IPS DF 6.9 (cell line): ENCODE data around the gene ANTXR2.

Experiments used
- DNase-seq: peaks from one replicate; pipeline ENCODE4 v3.0.0-alpha.2; 2013; ENCODE audit warnings: low read depth, low spot score
- H3K27ac ChIP-seq: one replicate; pipeline ENCODE4 v1.5.1; 2013; ENCODE audit warnings: low read length, control low read depth
- H3K27me3 ChIP-seq: 2 replicates; pipeline ENCODE4 v1.6.1; 2013; ENCODE audit warnings: mild to moderate bottlenecking, low read length; ENCODE audit not compliant: control insufficient read depth, insufficient read depth
- H3K36me3 ChIP-seq: 2 replicates; pipeline ENCODE4 v1.6.1; 2013; ENCODE audit warnings: low read length; ENCODE audit not compliant: control insufficient read depth, insufficient read depth
- H3K4me1 ChIP-seq: 2 replicates; pipeline ENCODE4 v1.6.1; 2013; ENCODE audit warnings: low read length; ENCODE audit not compliant: control insufficient read depth, insufficient read depth
- H3K4me3 ChIP-seq: 2 replicates; pipeline ENCODE4 v1.5.1; 2013; ENCODE audit warnings: mild to moderate bottlenecking, low read length
- H3K9me3 ChIP-seq: 2 replicates; pipeline ENCODE4 v1.6.1; 2013; ENCODE audit warnings: low read length, inconsistent platforms; ENCODE audit not compliant: control insufficient read depth, insufficient read depth
- WGBS: extraction: QIAGEN DNeasy Blood & Tissue Kit; methylation state at CpG from one replicate; pipeline ENCODE4 v1.1.7; 2013; ENCODE audit warnings: mixed read lengths, missing lambda C conversion rate; ENCODE audit not compliant: insufficient read length, insufficient coverage; 5-methylcytosine and 5-hydroxymethylcytosine counted together

The ANTXR2 gene

DNA sequence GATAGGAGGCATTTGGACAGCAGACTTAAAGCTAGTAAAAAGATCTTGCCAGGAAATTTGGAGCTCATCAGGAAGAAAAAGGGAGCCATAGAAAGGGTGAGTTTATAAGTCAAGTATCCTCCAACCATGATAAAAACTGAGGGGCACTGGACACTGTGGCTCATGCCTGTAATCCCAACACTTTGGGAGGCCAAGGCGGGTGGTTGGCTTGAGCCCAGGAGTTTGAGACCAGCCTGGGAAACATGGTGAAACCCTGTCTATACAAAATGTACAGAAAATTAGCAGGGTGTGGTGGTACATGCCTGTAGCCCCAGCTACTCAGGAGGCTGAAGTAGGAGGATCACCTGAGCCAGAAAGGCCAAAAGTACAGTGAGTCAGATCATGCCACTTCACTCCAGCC lies 48.7 kb downstream of the ANTXR2 start:
- no peak overlapping the region for H3K4me3 ChIP-seq
- H3K9me3 ChIP-seq = no peaks in the 10 kb centered on the region
- no peak overlapping the region for H3K27ac ChIP-seq
- no peaks in the 10 kb centered on the region for H3K36me3 ChIP-seq
- no peaks in the 10 kb centered on the region for H3K27me3 ChIP-seq
- DNase-seq = no peak
- WGBS = no CpG with 5 or more reads among the region's 1 CpG
- H3K4me1 ChIP-seq = no peaks in the 10 kb centered on the region

DNA sequence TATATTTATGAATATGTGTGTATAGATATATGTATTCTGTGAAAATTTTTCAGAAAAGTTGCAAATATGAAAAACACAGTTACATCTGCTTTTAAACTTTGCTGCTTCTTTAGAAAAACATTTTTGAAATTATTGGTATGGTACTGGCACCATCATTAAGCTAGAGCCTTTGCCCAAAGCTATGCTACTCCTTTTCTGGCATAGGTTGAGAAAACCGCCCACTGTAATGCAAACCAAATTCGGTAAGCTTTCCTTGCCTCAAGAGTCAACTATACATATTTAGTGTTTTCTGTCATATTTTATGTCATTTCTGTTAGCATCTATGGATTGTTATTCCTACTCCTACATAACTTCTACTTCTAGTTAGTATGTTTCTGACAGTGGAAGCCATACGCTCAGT lies 50.7 kb downstream of the ANTXR2 start:
- no peaks in the 10 kb centered on the region for H3K27me3 ChIP-seq
- no peak overlapping the region for H3K4me3 ChIP-seq
- H3K27ac ChIP-seq = no peak overlapping the region
- WGBS = no CpG with 5 or more reads among the region's 3 CpGs
- no peaks in the 10 kb centered on the region for H3K9me3 ChIP-seq
- H3K4me1 ChIP-seq = no peaks in the 10 kb centered on the region
- no peak for DNase-seq
- no peaks in the 10 kb centered on the region for H3K36me3 ChIP-seq

DNA sequence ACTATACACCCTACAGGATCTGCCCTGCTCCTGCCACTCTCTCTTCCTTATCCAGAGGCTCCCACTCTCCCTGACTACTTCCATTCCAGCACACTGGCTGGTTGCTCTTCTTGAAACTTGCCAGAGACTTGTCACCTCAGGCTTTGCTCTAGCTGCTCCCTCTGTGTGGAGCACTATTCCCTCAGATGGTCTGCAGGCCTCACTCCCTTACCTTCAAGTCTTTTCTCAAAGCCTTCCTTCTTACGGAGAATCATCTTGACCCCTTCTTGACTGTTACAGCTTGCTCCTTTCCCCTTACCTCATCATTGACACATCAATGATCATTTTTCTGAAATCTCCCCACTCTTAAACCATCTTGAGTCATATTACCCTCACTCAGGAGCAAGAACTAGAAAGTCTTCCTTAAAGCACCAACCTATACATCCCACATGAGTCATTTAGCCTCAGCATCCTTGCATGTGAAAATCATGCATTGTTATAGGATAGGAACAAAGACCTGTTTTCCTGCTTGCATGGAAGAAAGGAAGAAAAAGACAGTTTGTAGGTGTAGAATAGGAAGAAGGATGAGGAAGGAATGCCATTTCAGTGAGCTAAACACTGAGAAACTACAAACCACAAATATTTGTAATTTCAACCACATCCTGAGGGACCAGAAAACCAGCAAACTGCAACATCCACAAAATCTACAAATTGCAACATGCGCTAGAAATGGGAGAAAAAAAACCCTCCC lies 55.7 kb downstream of the ANTXR2 start:
- WGBS = no CpG with 5 or more reads among the region's 2 CpGs
- no peaks in the 10 kb centered on the region for H3K36me3 ChIP-seq
- H3K27me3 ChIP-seq = no peaks in the 10 kb centered on the region
- no peak overlapping the region for H3K4me3 ChIP-seq
- no peaks in the 10 kb centered on the region for H3K4me1 ChIP-seq
- no peaks in the 10 kb centered on the region for H3K9me3 ChIP-seq
- no peak for DNase-seq
- no peak overlapping the region for H3K27ac ChIP-seq

DNA sequence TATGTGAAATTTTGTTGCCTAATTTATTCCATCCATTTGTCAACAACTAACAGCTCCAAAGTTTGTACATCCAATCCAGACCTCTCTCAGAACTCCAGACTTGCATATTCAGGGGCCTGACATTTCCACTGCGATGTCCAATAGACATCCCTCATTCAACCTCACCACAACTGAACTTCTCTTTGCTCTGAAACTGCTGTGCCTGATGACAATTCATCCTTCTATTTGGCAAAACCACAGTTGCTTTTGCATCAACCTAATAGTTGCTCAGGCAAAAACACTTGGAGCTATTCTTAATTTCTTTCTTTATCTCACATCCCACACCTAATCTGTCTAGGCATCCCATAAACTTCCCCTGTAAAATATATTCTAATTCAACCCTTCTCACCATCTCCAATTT lies 56.5 kb downstream of the ANTXR2 start:
- Histone ChIP-seq H3K27me3 (no peaks in the 10 kb centered on the region), H3K27ac (no peak overlapping the region), H3K9me3 (no peaks in the 10 kb centered on the region), H3K4me3 (no peak overlapping the region), H3K4me1 (no peaks in the 10 kb centered on the region), H3K36me3 (no peaks in the 10 kb centered on the region)
- no CpG with 5 or more reads among the region's 1 CpG for WGBS
- no peak for DNase-seq

DNA sequence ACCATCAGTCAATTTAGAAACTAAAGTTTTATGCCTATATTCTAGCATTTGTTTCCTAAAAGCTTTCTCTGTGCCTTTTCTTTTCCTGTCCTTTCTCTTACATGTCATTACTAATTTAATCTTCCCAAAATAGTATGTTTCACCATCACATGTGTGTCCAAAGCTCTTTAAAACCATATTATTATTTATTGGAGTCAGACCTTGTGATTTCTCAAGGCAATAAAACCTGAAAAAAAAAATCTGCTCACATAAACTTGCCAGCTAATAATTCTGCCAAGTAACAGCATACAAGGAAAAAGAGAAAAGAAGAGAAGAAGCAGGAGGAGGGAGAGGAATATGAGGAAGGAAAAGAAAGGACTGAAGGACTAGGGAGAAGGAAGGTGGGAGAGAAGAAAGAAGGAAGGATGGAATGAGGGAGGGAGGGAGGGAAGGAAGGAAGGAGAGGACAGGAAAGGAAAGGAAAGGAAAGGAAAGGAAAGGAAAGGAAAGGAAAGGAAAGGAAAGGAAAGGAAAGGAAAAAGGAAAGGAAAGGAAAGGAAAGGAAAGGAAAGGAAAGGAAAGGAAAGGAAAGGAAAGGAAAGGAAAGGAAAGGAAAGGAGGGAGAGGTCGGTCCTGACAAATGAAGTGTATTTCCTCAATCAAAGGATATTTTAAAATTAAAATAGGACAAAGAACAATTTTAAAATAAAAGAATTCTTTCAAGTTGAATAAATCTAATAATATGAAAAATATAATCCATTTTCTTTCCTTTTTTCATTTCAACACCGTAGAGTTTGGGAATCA lies 57.4 kb downstream of the ANTXR2 start:
- Histone ChIP-seq H3K27ac (no peak overlapping the region), H3K4me1 (no peaks in the 10 kb centered on the region), H3K9me3 (no peaks in the 10 kb centered on the region), H3K27me3 (no peaks in the 10 kb centered on the region), H3K4me3 (no peak overlapping the region), H3K36me3 (no peaks in the 10 kb centered on the region)
- no CpG with 5 or more reads among the region's 2 CpGs for WGBS
- DNase-seq = no peak

DNA sequence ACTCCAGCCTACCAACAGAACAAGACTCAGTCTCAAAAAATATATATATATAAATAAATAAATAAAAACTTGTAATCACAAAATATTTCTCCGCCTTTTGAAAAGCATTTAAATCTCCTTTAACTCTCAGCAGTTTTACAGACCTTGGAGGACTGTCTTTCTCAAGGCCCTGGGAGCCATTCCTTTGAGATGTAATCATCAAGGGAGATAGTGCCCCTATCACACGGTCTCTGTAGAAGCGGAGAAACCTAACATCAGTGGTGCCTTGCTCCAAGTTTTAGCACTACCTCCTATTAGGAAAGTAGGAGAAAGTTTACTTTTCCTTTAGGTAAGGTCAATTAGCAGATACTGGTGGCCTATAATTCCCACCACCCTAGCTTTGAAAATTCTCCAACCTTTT lies 58.5 kb downstream of the ANTXR2 start:
- Histone ChIP-seq H3K27me3 (no peaks in the 10 kb centered on the region), H3K27ac (no peak overlapping the region), H3K4me3 (no peak overlapping the region), H3K9me3 (no peaks in the 10 kb centered on the region), H3K36me3 (no peaks in the 10 kb centered on the region), H3K4me1 (no peaks in the 10 kb centered on the region)
- WGBS = no CpG with 5 or more reads among the region's 3 CpGs
- no peak for DNase-seq

DNA sequence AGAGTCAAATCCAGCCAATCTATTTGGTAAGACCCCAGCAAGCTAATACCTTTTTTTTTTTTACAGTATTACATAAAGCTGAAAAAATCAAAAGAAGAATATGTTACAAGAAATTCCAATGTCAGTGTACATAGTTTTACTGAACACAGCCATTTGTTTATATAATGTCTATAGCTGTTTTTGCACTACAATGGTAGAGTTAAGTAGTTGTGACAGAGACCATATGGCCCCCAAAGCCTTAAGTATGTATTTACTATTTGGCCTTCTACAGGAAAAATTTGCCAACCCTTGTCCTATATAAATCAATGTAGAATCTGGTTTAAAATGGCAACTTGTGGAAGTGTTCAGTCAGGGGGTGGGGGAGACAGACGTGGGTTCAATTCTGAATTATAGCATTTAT lies 60.7 kb downstream of the ANTXR2 start:
- H3K27ac ChIP-seq = no peak overlapping the region
- H3K9me3 ChIP-seq = no peaks in the 10 kb centered on the region
- no CpG with 5 or more reads among the region's 1 CpG for WGBS
- no peaks in the 10 kb centered on the region for H3K36me3 ChIP-seq
- DNase-seq = no peak
- H3K4me3 ChIP-seq = no peak overlapping the region
- H3K27me3 ChIP-seq = no peaks in the 10 kb centered on the region
- H3K4me1 ChIP-seq = no peaks in the 10 kb centered on the region

DNA sequence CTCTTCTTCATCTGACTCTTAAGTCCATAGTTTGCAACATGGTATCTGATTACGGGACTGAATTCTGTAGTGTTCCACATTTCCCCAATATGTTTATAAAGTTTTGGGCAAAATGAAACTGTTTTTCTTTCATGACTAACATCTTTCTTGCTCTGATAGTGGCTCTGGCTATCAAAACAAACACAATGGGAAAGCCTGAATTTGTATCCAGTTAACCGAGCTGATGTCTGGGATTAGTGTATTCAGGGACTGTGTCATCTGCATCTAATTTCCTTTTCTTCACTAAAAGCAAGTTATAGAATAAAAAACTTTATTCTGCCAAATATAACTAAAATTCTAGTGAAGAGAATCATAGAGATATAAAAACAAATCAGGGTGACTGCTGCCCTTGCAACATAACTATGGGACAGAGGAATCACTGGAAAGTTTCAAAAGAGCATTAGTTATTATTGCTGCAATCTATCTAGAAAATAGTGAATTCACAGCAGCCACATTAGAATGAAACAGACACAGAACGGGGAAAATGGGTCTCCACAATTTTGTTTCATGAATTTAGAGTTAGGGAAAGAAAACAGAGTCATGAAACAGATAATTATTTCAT lies 61.3 kb downstream of the ANTXR2 start:
- Histone ChIP-seq H3K9me3 (no peaks in the 10 kb centered on the region), H3K4me1 (no peaks in the 10 kb centered on the region), H3K36me3 (no peaks in the 10 kb centered on the region), H3K4me3 (no peak overlapping the region), H3K27ac (no peak overlapping the region), H3K27me3 (no peaks in the 10 kb centered on the region)
- WGBS = no CpG with 5 or more reads among the region's 3 CpGs
- DNase-seq = no peak

DNA sequence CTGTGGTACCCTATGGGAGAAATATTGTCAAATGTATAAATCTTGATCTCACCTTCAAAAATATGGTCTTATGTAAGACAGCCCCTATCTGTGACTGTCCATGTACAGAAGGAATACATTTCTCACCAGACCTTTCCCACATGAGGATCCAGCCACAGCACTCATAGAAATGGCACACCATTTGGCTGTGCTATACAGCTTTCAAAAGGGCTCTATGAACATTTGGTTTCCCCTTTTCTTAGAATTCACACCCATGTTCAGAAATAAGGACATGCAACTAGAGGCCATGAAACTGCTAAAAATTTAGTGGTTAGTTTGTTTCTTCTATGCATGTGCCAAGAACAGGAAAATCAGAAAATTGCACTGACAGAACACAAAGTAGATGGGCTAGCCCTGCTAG lies 62.7 kb downstream of the ANTXR2 start:
- no peaks in the 10 kb centered on the region for H3K9me3 ChIP-seq
- H3K4me3 ChIP-seq = no peak overlapping the region
- no peaks in the 10 kb centered on the region for H3K4me1 ChIP-seq
- no peak overlapping the region for H3K27ac ChIP-seq
- no peaks in the 10 kb centered on the region for H3K36me3 ChIP-seq
- DNase-seq = no peak
- H3K27me3 ChIP-seq = no peaks in the 10 kb centered on the region

DNA sequence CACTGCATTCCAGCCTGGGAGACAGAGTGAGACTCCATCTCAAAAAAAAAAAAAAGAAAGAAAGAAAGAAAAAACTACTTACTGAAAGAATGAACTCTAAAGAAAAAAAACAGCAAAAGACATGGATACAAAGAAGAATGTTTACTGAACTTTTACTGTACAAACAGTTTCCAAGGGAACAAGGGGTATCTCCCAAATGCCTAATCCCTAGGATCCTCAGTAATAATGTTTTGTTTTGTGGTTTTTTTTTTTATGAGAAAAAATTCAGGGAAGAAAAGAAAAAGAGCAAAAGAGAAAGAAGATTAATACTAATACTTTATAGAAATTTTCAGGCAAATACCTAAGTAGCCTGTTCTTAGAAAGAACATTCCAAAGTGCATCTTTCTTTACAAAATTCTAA lies 63.2 kb downstream of the ANTXR2 start:
- H3K4me3 ChIP-seq = no peak overlapping the region
- H3K9me3 ChIP-seq = no peaks in the 10 kb centered on the region
- H3K4me1 ChIP-seq = no peaks in the 10 kb centered on the region
- DNase-seq = no peak
- no peaks in the 10 kb centered on the region for H3K27me3 ChIP-seq
- H3K36me3 ChIP-seq = no peaks in the 10 kb centered on the region
- H3K27ac ChIP-seq = no peak overlapping the region
